GM12891 (cell line): ENCODE results near the gene ELK1.

Source experiments
- POLR2AphosphoS5 ChIP-seq: IDR thresholded peaks from 2 replicates; pipeline ENCODE4 v1.6.1; 2011; ENCODE audit warnings: low read depth, low read length, control low read depth
- POU2F2 ChIP-seq: IDR thresholded peaks from 2 replicates; pipeline ENCODE4 v1.6.1; 2011; ENCODE audit warnings: low read depth, mild to moderate bottlenecking, control low read depth, low read length, moderate library complexity

GRCh38 chrX:47687263-47687662, 36.9 kb upstream of the ELK1 start:
- TF ChIP-seq POU2F2 (no peak), POLR2AphosphoS5 (no peak)
